SJCRH30 (cell line): ENCODE measurements around the gene IL17RA. TPM values are rescaled to one million over a fixed set of nuclear protein-coding genes. Genes with fewer than 3 reads are reported as not detected.

Experiments used
- DNase-seq, 2 experiments: peaks; one replicate each; pipeline ENCODE4 v3.0.0-alpha.2; 2015 to 2020
- H3K27ac ChIP-seq: fragments of 250-450 bp; sonication (Bioruptor Pico); 2 replicates; pipeline ENCODE4 v1.5.1; 2020; ENCODE audit warnings: mild to moderate bottlenecking, moderate library complexity
- H3K27me3 ChIP-seq: fragments of 250-450 bp; sonication (Bioruptor Pico); 2 replicates; pipeline ENCODE4 v1.5.1; 2020; ENCODE audit warnings: mild to moderate bottlenecking, moderate library complexity
- H3K36me3 ChIP-seq: fragments of 250-450 bp; sonication (Bioruptor Pico); 2 replicates; pipeline ENCODE4 v1.5.1; 2020; ENCODE audit warnings: mild to moderate bottlenecking, moderate library complexity
- H3K4me1 ChIP-seq: fragments of 250-450 bp; sonication (Bioruptor Pico); 2 replicates; pipeline ENCODE4 v1.5.1; 2020; ENCODE audit warnings: mild to moderate bottlenecking, moderate library complexity
- H3K4me3 ChIP-seq: fragments of 250-450 bp; sonication (Bioruptor Pico); 2 replicates; pipeline ENCODE4 v1.5.1; 2020; ENCODE audit warnings: mild to moderate bottlenecking, moderate library complexity
- H3K9me3 ChIP-seq: fragments of 250-450 bp; sonication (Bioruptor Pico); replicated peaks from 2 replicates; pipeline ENCODE4 v1.5.1; 2020; ENCODE audit warnings: mild to moderate bottlenecking, moderate library complexity
- total RNA-seq: library from RNA; depleted of rRNA; stranded (reverse); fragments of >200 nt; shearing (Covaris generic); gene quantifications from 2 replicates; pipeline ENCODE4 v1.2.3, GENCODE V29; 2014

Gene IL17RA
- total RNA-seq, 1 experiment from 2014 or later, result 3.2 TPM

DNA sequence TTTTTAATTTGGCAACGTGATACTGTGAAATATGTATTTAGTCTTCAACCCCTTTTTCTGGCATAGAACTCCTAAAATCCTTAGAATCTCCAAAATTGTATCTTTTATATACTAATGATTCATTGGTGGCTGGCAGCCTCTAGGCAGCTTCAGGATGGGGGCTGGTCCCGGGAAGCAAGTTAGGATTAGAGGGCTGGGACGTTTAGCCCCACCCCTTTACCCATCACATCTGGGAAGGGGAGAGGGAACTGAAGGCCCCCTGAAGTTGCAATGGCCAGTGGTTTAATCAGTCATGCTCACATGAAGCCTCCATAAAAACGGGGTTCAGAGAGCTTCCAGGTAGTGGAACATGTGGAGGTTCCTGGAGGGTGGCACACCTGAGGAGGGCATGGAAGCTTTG is 7.1 kb downstream of the IL17RA start:
- Histone ChIP-seq H3K4me1 (peaks cover 10% of the 10 kb centered on the region), H3K27ac (no peak overlapping the region), H3K4me3 (no peak overlapping the region), H3K36me3 (no peaks in the 10 kb centered on the region), H3K27me3 (no peaks in the 10 kb centered on the region), H3K9me3 (no peaks in the 10 kb centered on the region)
- DNase-seq, result no peak

- Histone ChIP-seq H3K36me3 (no peaks in the 10 kb centered on the region), H3K4me1 (peaks cover under 1% of the 10 kb centered on the region), H3K27me3 (no peaks in the 10 kb centered on the region), H3K9me3 (no peaks in the 10 kb centered on the region), H3K4me3 (no peak overlapping the region), H3K27ac (no peak overlapping the region)
- DNase-seq, result no peak
Observed at GRCh38 chr22:17093081-17093480, 8.3 kb downstream of the IL17RA start.

GRCh38 chr22:17095538-17095937 is 10.7 kb downstream of the IL17RA start:
- Histone ChIP-seq H3K9me3 (no peaks in the 10 kb centered on the region), H3K27me3 (no peaks in the 10 kb centered on the region), H3K36me3 (no peaks in the 10 kb centered on the region), H3K27ac (no peak overlapping the region), H3K4me1 (no peaks in the 10 kb centered on the region), H3K4me3 (no peak overlapping the region)
- DNase-seq, result peak in 1 of 2 experiments; percentile 37

DNA sequence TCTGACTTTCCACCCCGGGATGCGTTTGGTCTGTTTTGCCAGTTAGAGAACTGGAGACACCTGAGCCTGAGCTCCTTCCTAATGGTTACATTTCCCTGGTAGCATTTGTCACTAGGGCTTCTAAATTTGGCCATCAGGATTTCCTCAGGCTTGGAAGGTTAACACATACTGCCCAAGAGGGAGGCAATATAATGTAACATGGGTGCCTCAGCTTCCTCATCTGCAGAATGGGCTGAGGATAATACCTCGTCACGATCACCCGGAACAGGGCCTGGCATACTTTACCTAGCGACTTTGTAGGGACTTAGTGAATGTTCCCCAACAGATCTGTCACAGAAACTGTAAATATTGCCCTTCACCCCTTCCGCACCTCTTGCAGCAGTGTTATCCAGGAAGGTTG is 11.3 kb downstream of the IL17RA start:
- H3K9me3 ChIP-seq, result no peaks in the 10 kb centered on the region
- DNase-seq, result no peak
- H3K4me3 ChIP-seq, result no peak overlapping the region
- H3K27ac ChIP-seq, result no peak overlapping the region
- no peaks in the 10 kb centered on the region for H3K27me3 ChIP-seq
- H3K4me1 ChIP-seq, result no peaks in the 10 kb centered on the region
- H3K36me3 ChIP-seq, result no peaks in the 10 kb centered on the region

DNA sequence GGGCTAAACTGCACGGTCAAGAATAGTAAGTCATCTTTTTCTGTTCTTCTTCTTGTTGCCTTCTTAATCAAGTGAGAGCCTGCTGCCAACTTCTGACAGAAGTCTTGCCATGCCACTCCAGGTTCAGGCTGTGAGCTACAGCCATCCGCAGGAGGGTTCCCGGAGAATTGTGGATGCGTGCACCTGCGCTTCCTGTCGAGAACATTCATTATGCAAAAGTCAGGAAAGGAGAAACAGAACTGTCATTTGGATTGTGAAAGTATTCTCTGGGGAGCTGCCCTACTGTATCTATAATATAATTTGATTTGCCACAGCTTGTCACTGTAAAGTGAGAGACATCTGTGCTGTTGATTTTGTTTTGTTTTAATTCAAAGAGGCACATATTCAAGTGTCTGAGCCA is 12.3 kb downstream of the IL17RA start:
- Histone ChIP-seq H3K9me3 (no peaks in the 10 kb centered on the region), H3K27me3 (no peaks in the 10 kb centered on the region), H3K27ac (no peak overlapping the region), H3K4me3 (no peak overlapping the region), H3K4me1 (no peaks in the 10 kb centered on the region), H3K36me3 (no peaks in the 10 kb centered on the region)
- no peak for DNase-seq

- no peaks in the 10 kb centered on the region for H3K9me3 ChIP-seq
- H3K36me3 ChIP-seq, result 0 out of 2 replicates have a peak, but pooled peaks cover 2% of the 10 kb centered on the region
- DNase-seq, result no peak
- no peak overlapping the region for H3K4me3 ChIP-seq
- no peaks in the 10 kb centered on the region for H3K4me1 ChIP-seq
- no peaks in the 10 kb centered on the region for H3K27me3 ChIP-seq
- no peak overlapping the region for H3K27ac ChIP-seq
Observed at GRCh38 chr22:17097701-17098100, 12.9 kb downstream of the IL17RA start.

- Histone ChIP-seq H3K27me3 (no peaks in the 10 kb centered on the region), H3K27ac (no peak overlapping the region), H3K4me3 (no peak overlapping the region), H3K4me1 (no peaks in the 10 kb centered on the region), H3K36me3 (0 out of 2 replicates have a peak, but pooled peaks cover 2% of the 10 kb centered on the region), H3K9me3 (no peaks in the 10 kb centered on the region)
- no peak for DNase-seq
Observed at GRCh38 chr22:17098379-17098819, 13.6 kb downstream of the IL17RA start.

DNA sequence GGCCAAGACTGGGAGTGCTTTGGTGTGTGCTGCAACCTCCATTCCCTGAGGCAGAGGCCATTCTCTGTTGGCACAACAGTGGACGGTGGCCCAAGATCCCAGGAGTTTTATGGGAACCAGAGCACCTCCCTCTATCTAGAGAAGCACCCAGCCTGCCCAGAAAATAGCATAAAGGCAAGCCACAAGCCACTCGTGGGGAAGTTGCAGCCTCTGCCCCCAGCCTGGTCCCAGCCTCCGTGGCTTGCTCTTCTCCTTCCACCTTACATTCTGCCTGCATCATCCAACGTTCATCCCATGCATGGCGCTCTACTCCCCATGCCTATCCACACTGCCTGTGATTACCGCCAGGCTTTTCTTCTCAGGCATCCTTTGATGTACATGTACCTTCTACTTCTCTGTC is 15.8 kb downstream of the IL17RA start:
- DNase-seq, result no peak
- H3K27ac ChIP-seq, result no peak overlapping the region
- H3K9me3 ChIP-seq, result no peaks in the 10 kb centered on the region
- no peaks in the 10 kb centered on the region for H3K4me1 ChIP-seq
- H3K27me3 ChIP-seq, result no peaks in the 10 kb centered on the region
- H3K4me3 ChIP-seq, result no peak overlapping the region
- H3K36me3 ChIP-seq, result 0 out of 2 replicates have a peak, but pooled peaks cover 2% of the 10 kb centered on the region

DNA sequence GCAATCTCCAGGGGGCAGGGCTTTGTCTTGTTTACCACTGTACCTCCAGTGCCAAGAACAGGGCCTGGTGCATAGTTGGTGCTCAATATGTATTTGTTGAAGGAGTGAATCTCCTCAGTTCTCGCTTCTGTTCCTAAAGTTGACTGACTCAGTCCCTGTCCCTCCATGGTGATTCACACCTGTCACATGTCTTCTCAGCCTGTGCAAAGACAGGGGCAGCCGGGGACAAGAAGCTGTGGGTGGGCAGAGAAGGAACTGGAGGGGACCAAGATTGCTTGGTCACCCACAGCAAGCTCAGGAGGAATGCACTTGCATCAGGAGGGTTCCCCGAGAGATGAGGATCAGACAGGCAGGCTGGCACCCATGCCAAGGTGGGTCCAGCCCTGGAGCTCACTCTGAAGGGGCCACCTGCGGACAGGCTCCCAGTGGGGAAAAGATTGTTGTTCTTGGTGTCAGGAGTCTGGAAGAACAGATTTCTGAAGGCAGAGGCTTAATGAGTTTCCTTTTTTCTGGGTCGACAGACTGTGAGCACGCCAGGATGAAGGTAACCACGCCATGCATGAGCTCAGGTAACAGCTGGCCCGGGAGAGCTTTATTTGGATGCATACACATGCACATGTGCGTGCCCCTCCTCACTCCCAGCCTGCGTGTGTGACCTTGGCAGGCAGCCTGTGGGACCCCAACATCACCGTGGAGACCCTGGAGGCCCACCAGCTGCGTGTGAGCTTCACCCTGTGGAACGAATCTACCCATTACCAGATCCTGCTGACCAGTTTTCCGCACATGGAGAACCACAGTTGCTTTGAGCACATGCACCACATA is 16.9 kb downstream of the IL17RA start:
- Histone ChIP-seq H3K4me3 (no peak overlapping the region), H3K36me3 (0 out of 2 replicates have a peak, but pooled peaks cover 2% of the 10 kb centered on the region), H3K27ac (no peak overlapping the region), H3K27me3 (no peaks in the 10 kb centered on the region), H3K9me3 (no peaks in the 10 kb centered on the region), H3K4me1 (no peaks in the 10 kb centered on the region)
- no peak for DNase-seq

DNA sequence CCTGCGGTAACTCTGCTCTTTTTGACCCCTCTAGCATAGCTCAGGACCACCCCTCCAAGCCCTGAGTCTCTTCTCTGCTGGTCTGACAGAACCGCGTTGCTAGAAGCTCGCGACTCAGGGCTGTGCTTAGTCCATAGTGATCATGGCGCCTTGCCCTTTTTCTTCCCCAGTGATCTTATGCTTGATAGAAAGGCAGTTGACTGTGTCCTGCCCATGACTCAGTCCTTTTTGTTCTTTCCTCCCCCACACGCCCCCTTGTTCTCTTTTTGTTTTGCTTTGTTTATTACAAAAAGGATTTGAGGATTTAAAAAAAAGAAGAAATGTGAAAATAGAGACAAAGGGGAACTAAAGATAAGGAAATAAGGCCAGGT is 17.5 kb downstream of the IL17RA start:
- H3K36me3 ChIP-seq, result 0 out of 2 replicates have a peak, but pooled peaks cover 2% of the 10 kb centered on the region
- H3K4me1 ChIP-seq, result no peaks in the 10 kb centered on the region
- no peaks in the 10 kb centered on the region for H3K9me3 ChIP-seq
- no peak overlapping the region for H3K27ac ChIP-seq
- no peak overlapping the region for H3K4me3 ChIP-seq
- DNase-seq, result no peak
- no peaks in the 10 kb centered on the region for H3K27me3 ChIP-seq

GRCh38 chr22:17103351-17103750 is 18.6 kb downstream of the IL17RA start:
- H3K36me3 ChIP-seq, result 0 out of 2 replicates have a peak, but pooled peaks cover 2% of the 10 kb centered on the region
- DNase-seq, result no peak
- H3K27me3 ChIP-seq, result no peaks in the 10 kb centered on the region
- no peak overlapping the region for H3K4me3 ChIP-seq
- no peaks in the 10 kb centered on the region for H3K9me3 ChIP-seq
- H3K4me1 ChIP-seq, result no peaks in the 10 kb centered on the region
- H3K27ac ChIP-seq, result no peak overlapping the region

- DNase-seq, result no peak
- H3K36me3 ChIP-seq, result 0 out of 2 replicates have a peak, but pooled peaks cover 2% of the 10 kb centered on the region
- H3K4me3 ChIP-seq, result no peak overlapping the region
- no peaks in the 10 kb centered on the region for H3K4me1 ChIP-seq
- no peak overlapping the region for H3K27ac ChIP-seq
- H3K27me3 ChIP-seq, result no peaks in the 10 kb centered on the region
- H3K9me3 ChIP-seq, result no peaks in the 10 kb centered on the region
Observed at GRCh38 chr22:17104336-17104935, 19.6 kb downstream of the IL17RA start.

- Histone ChIP-seq H3K27ac (no peak overlapping the region), H3K4me1 (no peaks in the 10 kb centered on the region), H3K27me3 (no peaks in the 10 kb centered on the region), H3K9me3 (no peaks in the 10 kb centered on the region), H3K4me3 (no peak overlapping the region), H3K36me3 (0 out of 2 replicates have a peak, but pooled peaks cover 2% of the 10 kb centered on the region)
- no peak for DNase-seq
Observed at GRCh38 chr22:17105143-17106129, 20.6 kb downstream of the IL17RA start.

GRCh38 chr22:17106161-17106784 is 21.5 kb downstream of the IL17RA start:
- H3K4me1 ChIP-seq, result no peaks in the 10 kb centered on the region
- H3K9me3 ChIP-seq, result no peaks in the 10 kb centered on the region
- H3K4me3 ChIP-seq, result no peak overlapping the region
- H3K27ac ChIP-seq, result no peak overlapping the region
- H3K36me3 ChIP-seq, result 0 out of 2 replicates have a peak, but pooled peaks cover 2% of the 10 kb centered on the region
- no peaks in the 10 kb centered on the region for H3K27me3 ChIP-seq
- no peak for DNase-seq
